CD14-positive monocyte (primary cell): ENCODE measurements around the gene EGLN1. TPM values are rescaled to one million over a fixed set of nuclear protein-coding genes. Genes with fewer than 3 reads are reported as not detected.

Experiments used
- DNase-seq, 3 donors: peaks; one replicate each; pipeline ENCODE4 v3.0.0-alpha.2; 2011 to 2022
- H2AFZ ChIP-seq: 2 replicates; pipeline ENCODE4 v1.6.0; 2012; ENCODE audit warnings: mild to moderate bottlenecking, low read depth, low read length, inconsistent platforms; ENCODE audit not compliant: insufficient read depth, poor library complexity, severe bottlenecking
- H3K27ac ChIP-seq, 2 donors: 1 replicate in 1 of 2; 2 replicates in 1 of 2; pipeline ENCODE4 v1.5.1; 2012 to 2013; ENCODE audit warnings: low read length in 2 of 2, control low read depth in 1 of 2, inconsistent platforms in 1 of 2, low read depth in 1 of 2, mild to moderate bottlenecking in 1 of 2
- H3K27me3 ChIP-seq, 2 donors: one replicate each; pipeline versions ENCODE4 v1.6.0 to v1.6.1; 2011 to 2013; ENCODE audit warnings: low read length in 2 of 2; ENCODE audit not compliant: control insufficient read depth in 2 of 2, insufficient read depth in 2 of 2
- H3K36me3 ChIP-seq, 2 donors: replicated peaks in 1 of 2; 1 replicate in 1 of 2; 2 replicates in 1 of 2; pipeline versions ENCODE4 v1.5.1 to v1.6.1; 2012 to 2013; ENCODE audit warnings: low read length in 2 of 2, control low read depth in 1 of 2, inconsistent platforms in 1 of 2, mild to moderate bottlenecking in 1 of 2; ENCODE audit not compliant: insufficient read depth in 2 of 2, control insufficient read depth in 1 of 2
- H3K4me1 ChIP-seq, 2 donors: 1 replicate in 1 of 2; 2 replicates in 1 of 2; pipeline versions ENCODE4 v1.5.1 to v1.6.1; 2012 to 2013; ENCODE audit warnings: low read length in 2 of 2, control low read depth in 1 of 2, inconsistent platforms in 1 of 2, mild to moderate bottlenecking in 1 of 2, moderate library complexity in 1 of 2; ENCODE audit not compliant: insufficient read depth in 2 of 2, control insufficient read depth in 1 of 2
- H3K4me2 ChIP-seq: replicated peaks from 2 replicates; pipeline ENCODE3; 2012; ENCODE audit warnings: low read length, moderate library complexity, mild to moderate bottlenecking; ENCODE audit not compliant: poor library complexity, severe bottlenecking; ENCODE audit errors: extremely low read depth
- H3K4me3 ChIP-seq, 3 experiments: fragments of 200-600 bp in 1 of 3; sonication (generic) in 1 of 3; replicated peaks in 1 of 3; 1 replicate in 2 of 3; 2 replicates in 1 of 3; pipeline ENCODE4 v1.5.1; 2011 to 2013; ENCODE audit warnings: low read length in 3 of 3, mild to moderate bottlenecking in 3 of 3, control low read depth in 2 of 3, low read depth in 2 of 3, inconsistent platforms in 1 of 3, moderate library complexity in 1 of 3
- H3K79me2 ChIP-seq: 2 replicates; pipeline ENCODE4 v1.6.0; 2012; ENCODE audit warnings: mild to moderate bottlenecking, control low read depth, inconsistent platforms, low read length, moderate library complexity; ENCODE audit not compliant: insufficient read depth
- H3K9ac ChIP-seq: 2 replicates; pipeline ENCODE4 v1.6.0; 2017; ENCODE audit warnings: low read length, mild to moderate bottlenecking; ENCODE audit not compliant: insufficient read depth, poor library complexity, severe bottlenecking
- H3K9me3 ChIP-seq, 2 donors: replicated peaks in 1 of 2; 1 replicate in 1 of 2; 2 replicates in 1 of 2; pipeline versions ENCODE4 v1.5.1 to v1.6.1; 2012 to 2013; ENCODE audit warnings: low read length in 2 of 2, control low read depth in 1 of 2; ENCODE audit not compliant: control insufficient read depth in 1 of 2, insufficient read depth in 1 of 2
- H4K20me1 ChIP-seq: 2 replicates; pipeline ENCODE4 v1.6.0; 2012; ENCODE audit warnings: mild to moderate bottlenecking, low read length, control low read depth, moderate library complexity; ENCODE audit not compliant: insufficient read depth
- H3K27ac Mint-ChIP-seq, 7 donors: one replicate each; pipeline ENCODE4 v1.8.0; 2020; ENCODE audit warnings: mild to moderate bottlenecking in 7 of 7, mixed read lengths in 7 of 7, moderate library complexity in 6 of 7, inconsistent platforms in 2 of 7
- H3K27me3 Mint-ChIP-seq, 3 donors: one replicate each; pipeline ENCODE4 v1.8.0; 2021 to 2022; ENCODE audit warnings: low read depth in 3 of 3, mild to moderate bottlenecking in 3 of 3, mixed read lengths in 3 of 3, moderate library complexity in 3 of 3, inconsistent platforms in 1 of 3
- H3K36me3 Mint-ChIP-seq, 2 donors: one replicate each; pipeline ENCODE4 v1.8.0; 2020; ENCODE audit warnings: mixed read lengths in 2 of 2, inconsistent platforms in 1 of 2, mild to moderate bottlenecking in 1 of 2
- H3K4me1 Mint-ChIP-seq: one replicate; pipeline ENCODE4 v1.8.0; 2020; ENCODE audit warnings: mild to moderate bottlenecking, mixed read lengths
- H3K4me3 Mint-ChIP-seq, 2 donors: one replicate each; pipeline ENCODE4 v1.8.0; 2020; ENCODE audit warnings: mild to moderate bottlenecking in 2 of 2, mixed read lengths in 2 of 2, moderate library complexity in 1 of 2
- H3K9me3 Mint-ChIP-seq, 7 donors: one replicate each; pipeline ENCODE4 v1.8.0; 2020 to 2022; ENCODE audit warnings: mixed read lengths in 7 of 7, mild to moderate bottlenecking in 6 of 7, moderate library complexity in 6 of 7, inconsistent platforms in 2 of 7
- CTCF ChIP-seq: fragments of 200-600 bp; IDR thresholded peaks from one replicate; pipeline ENCODE4 v1.8.0; 2022; ENCODE audit warnings: antibody characterized with exemption, mild to moderate bottlenecking
- WGBS: methylation state at CpG from one replicate; pipeline ENCODE4 v1.1.5; 2013; ENCODE audit warnings: missing lambda C conversion rate; ENCODE audit not compliant: insufficient coverage; 5-methylcytosine and 5-hydroxymethylcytosine counted together
- intact Hi-C, 2 donors: fragments of 100-400 bp; cut with micrococcal nuclease; formaldehyde crosslinking; loops; one replicate each; pipeline versions ENCODE4 v1.15.0 to v1.15.1; 2023
- polyA plus RNA-seq, 3 donors: library from polyadenylated mRNA; depleted of rRNA in 1 of 3; unstranded in 2 of 3; stranded (reverse) in 1 of 3; fragments of 300-500 nt in 2 of 3; fragments of >200 nt in 1 of 3; fragmentation: Illumina TruSeq in 2 of 3; gene quantifications; 1 replicate in 2 of 3; 2 replicates in 1 of 3; pipeline ENCODE4 v1.2.3, GENCODE V29; 2012 to 2021

EGLN1 gene
- polyA plus RNA-seq, 3 donors: 12.9 to 27.7 (median 23.1) TPM

- no peaks in the 10 kb centered on the region for H3K27me3 ChIP-seq
- H3K79me2 ChIP-seq: no peaks in the 10 kb centered on the region
- peaks cover 13% of the 10 kb centered on the region for H3K4me1 Mint-ChIP-seq
- H3K36me3 ChIP-seq: peaks cover 27 to 63% of the 10 kb centered on the region in 2 donors
- H3K27ac ChIP-seq: no peak overlapping the region
- peaks cover 0 to 14% of the 10 kb centered on the region in 2 donors for H3K4me1 ChIP-seq
- H3K9me3 Mint-ChIP-seq: no peaks in the 10 kb centered on the region
- H3K36me3 Mint-ChIP-seq: peaks cover 46 to 56% of the 10 kb centered on the region in 2 donors
- intact Hi-C loops: no loop called here
- no peak overlapping the region for H3K9ac ChIP-seq
- no peak overlapping the region for H3K4me3 ChIP-seq
- no peak for TF ChIP-seq CTCF
- no peak overlapping the region for H2AFZ ChIP-seq
- H3K27me3 Mint-ChIP-seq: no peaks in the 10 kb centered on the region
- H3K27ac Mint-ChIP-seq: no peak overlapping the region
- H3K4me2 ChIP-seq: no peak overlapping the region
- no peaks in the 10 kb centered on the region for H3K9me3 ChIP-seq
- WGBS: no CpG with 5 or more reads among the region's 1 CpG
- H3K4me3 Mint-ChIP-seq: no peak overlapping the region
- H4K20me1 ChIP-seq: peaks cover 19% of the 10 kb centered on the region
- no peak for DNase-seq
Measured at GRCh38 chr1:231362325-231362724, 59.8 kb downstream of the EGLN1 start.

- Histone ChIP-seq H3K4me1 (peaks cover 0 to 14% of the 10 kb centered on the region in 2 donors), H2AFZ (no peak overlapping the region), H3K9ac (no peak overlapping the region), H3K36me3 (peaks cover 7 to 31% of the 10 kb centered on the region in 2 donors), H3K27me3 (no peaks in the 10 kb centered on the region), H3K9me3 (no peaks in the 10 kb centered on the region), H3K79me2 (no peaks in the 10 kb centered on the region), H4K20me1 (peaks cover 18% of the 10 kb centered on the region), H3K4me2 (no peak overlapping the region), H3K4me3 (no peak overlapping the region), H3K27ac (no peak overlapping the region)
- H3K27ac Mint-ChIP-seq: peak overlapping the region in 2 of 7 donors; percentile 4 to 6
- H3K27me3 Mint-ChIP-seq: no peaks in the 10 kb centered on the region
- no CpG with 5 or more reads among the region's 6 CpGs for WGBS
- intact Hi-C loops: loop anchor here (5.0 kb wide), 1 partner anchor 233 kb away; no protein-coding TSS in a partner anchor
- H3K4me1 Mint-ChIP-seq: peaks cover 13% of the 10 kb centered on the region
- peaks cover 31 to 32% of the 10 kb centered on the region in 2 donors for H3K36me3 Mint-ChIP-seq
- H3K4me3 Mint-ChIP-seq: no peak overlapping the region
- no peak for TF ChIP-seq CTCF
- no peaks in the 10 kb centered on the region for H3K9me3 Mint-ChIP-seq
- peak; percentile 76 to 92 (median 80) for DNase-seq
Measured at GRCh38 chr1:231359113-231359512, 63.0 kb downstream of the EGLN1 start.
